WTC11 (cell line): ENCODE results near the gene CYP4Z1.

Source experiments
- ATF2 ChIP-seq: sonication (generic); formaldehyde crosslinking; IDR thresholded peaks from 2 replicates; pipeline ENCODE4 v1.8.1; 2022; ENCODE audit warnings: low read depth, missing genetic modification reagents, borderline replicate concordance
- CTCF ChIP-seq: fragments of 200-600 bp; IDR thresholded peaks from 2 replicates; pipeline ENCODE4 v1.8.0; 2022; ENCODE audit warnings: antibody characterized with exemption
- MAX ChIP-seq: sonication (generic); formaldehyde crosslinking; IDR thresholded peaks from 2 replicates; pipeline ENCODE4 v1.8.0; 2022; ENCODE audit warnings: mild to moderate bottlenecking, missing genetic modification reagents
- MXD4 ChIP-seq: fragments of 250-450 bp; sonication (Bioruptor Pico); IDR thresholded peaks from 2 replicates; pipeline ENCODE4 v1.8.0; 2021; ENCODE audit warnings: mild to moderate bottlenecking, moderate library complexity, borderline replicate concordance
- OVOL2 ChIP-seq: fragments of 250-450 bp; sonication (Bioruptor Pico); IDR thresholded peaks from 2 replicates; pipeline ENCODE4 v1.9.0; 2021; ENCODE audit warnings: mild to moderate bottlenecking, borderline replicate concordance
- TEAD4 ChIP-seq: sonication (generic); formaldehyde crosslinking; IDR thresholded peaks from 2 replicates; pipeline ENCODE4 v1.8.0; 2022; ENCODE audit warnings: mild to moderate bottlenecking, missing genetic modification reagents
- ZNF416 ChIP-seq: fragments of 250-450 bp; sonication (Bioruptor Pico); IDR thresholded peaks from 2 replicates; pipeline ENCODE4 v1.9.0; 2021; ENCODE audit warnings: mild to moderate bottlenecking, inconsistent platforms
- TF ChIP-seq, protein P1 (sequence below): sonication (generic); formaldehyde crosslinking; IDR thresholded peaks from 2 replicates; pipeline ENCODE4 v1.8.1; 2023; ENCODE audit warnings: mild to moderate bottlenecking, missing genetic modification reagents, moderate library complexity

DNA sequence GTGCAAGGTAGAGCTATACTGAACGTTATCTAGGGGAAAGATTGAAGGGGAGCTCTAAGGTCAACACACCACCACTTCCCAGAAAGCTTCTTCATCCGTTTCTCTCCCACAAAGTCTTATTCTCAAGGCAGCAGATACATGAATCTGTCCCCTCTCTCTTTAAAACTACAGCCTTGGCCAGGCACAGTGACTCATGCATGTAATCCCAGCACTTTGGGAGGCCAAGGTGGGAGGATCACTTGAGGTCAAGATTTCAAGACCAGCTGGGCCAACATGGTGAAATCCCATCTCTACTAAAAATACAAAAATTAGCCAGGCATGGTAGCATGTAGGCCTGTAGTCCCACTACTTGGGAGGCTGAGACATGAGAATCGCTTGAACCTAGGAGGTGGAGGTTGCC, 35.4 kb upstream of the CYP4Z1 start:
- TF ChIP-seq TEAD4 (CRISPR knock-in tag) = no peak
- TF ChIP-seq CTCF = no peak
- no peak for TF ChIP-seq MXD4 (CRISPR knock-in tag)
- TF ChIP-seq, protein P1, sequence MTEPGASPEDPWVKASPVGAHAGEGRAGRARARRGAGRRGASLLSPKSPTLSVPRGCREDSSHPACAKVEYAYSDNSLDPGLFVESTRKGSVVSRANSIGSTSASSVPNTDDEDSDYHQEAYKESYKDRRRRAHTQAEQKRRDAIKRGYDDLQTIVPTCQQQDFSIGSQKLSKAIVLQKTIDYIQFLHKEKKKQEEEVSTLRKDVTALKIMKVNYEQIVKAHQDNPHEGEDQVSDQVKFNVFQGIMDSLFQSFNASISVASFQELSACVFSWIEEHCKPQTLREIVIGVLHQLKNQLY = no peak
- no peak for TF ChIP-seq OVOL2 (CRISPR knock-in tag)
- TF ChIP-seq MAX (CRISPR knock-in tag) = no peak
- TF ChIP-seq ATF2 (CRISPR knock-in tag) = no peak
- no peak for TF ChIP-seq ZNF416 (CRISPR knock-in tag)
